CD14-positive monocyte (primary cell): ENCODE results near the gene TNN. TPM values are rescaled to one million over a fixed set of nuclear protein-coding genes. Genes with fewer than 3 reads are reported as not detected.
A peak's percentile ranks its signal among the peaks of the same experiment; 100 is the strongest.

Source experiments
- DNase-seq, 3 donors: peaks; one replicate each; pipeline ENCODE4 v3.0.0-alpha.2; 2011 to 2022
- H2AFZ ChIP-seq: 2 replicates; pipeline ENCODE4 v1.6.0; 2012; ENCODE audit warnings: mild to moderate bottlenecking, low read depth, low read length, inconsistent platforms; ENCODE audit not compliant: insufficient read depth, poor library complexity, severe bottlenecking
- H3K27ac ChIP-seq, 2 donors: 1 replicate in 1 of 2; 2 replicates in 1 of 2; pipeline ENCODE4 v1.5.1; 2012 to 2013; ENCODE audit warnings: low read length in 2 of 2, control low read depth in 1 of 2, inconsistent platforms in 1 of 2, low read depth in 1 of 2, mild to moderate bottlenecking in 1 of 2
- H3K27me3 ChIP-seq, 2 donors: one replicate each; pipeline versions ENCODE4 v1.6.0 to v1.6.1; 2011 to 2013; ENCODE audit warnings: low read length in 2 of 2; ENCODE audit not compliant: control insufficient read depth in 2 of 2, insufficient read depth in 2 of 2
- H3K36me3 ChIP-seq, 2 donors: replicated peaks in 1 of 2; 1 replicate in 1 of 2; 2 replicates in 1 of 2; pipeline versions ENCODE4 v1.5.1 to v1.6.1; 2012 to 2013; ENCODE audit warnings: low read length in 2 of 2, control low read depth in 1 of 2, inconsistent platforms in 1 of 2, mild to moderate bottlenecking in 1 of 2; ENCODE audit not compliant: insufficient read depth in 2 of 2, control insufficient read depth in 1 of 2
- H3K4me1 ChIP-seq, 2 donors: 1 replicate in 1 of 2; 2 replicates in 1 of 2; pipeline versions ENCODE4 v1.5.1 to v1.6.1; 2012 to 2013; ENCODE audit warnings: low read length in 2 of 2, control low read depth in 1 of 2, inconsistent platforms in 1 of 2, mild to moderate bottlenecking in 1 of 2, moderate library complexity in 1 of 2; ENCODE audit not compliant: insufficient read depth in 2 of 2, control insufficient read depth in 1 of 2
- H3K4me2 ChIP-seq: replicated peaks from 2 replicates; pipeline ENCODE3; 2012; ENCODE audit warnings: low read length, moderate library complexity, mild to moderate bottlenecking; ENCODE audit not compliant: poor library complexity, severe bottlenecking; ENCODE audit errors: extremely low read depth
- H3K4me3 ChIP-seq, 3 experiments: fragments of 200-600 bp in 1 of 3; sonication (generic) in 1 of 3; replicated peaks in 1 of 3; 1 replicate in 2 of 3; 2 replicates in 1 of 3; pipeline ENCODE4 v1.5.1; 2011 to 2013; ENCODE audit warnings: low read length in 3 of 3, mild to moderate bottlenecking in 3 of 3, control low read depth in 2 of 3, low read depth in 2 of 3, inconsistent platforms in 1 of 3, moderate library complexity in 1 of 3
- H3K79me2 ChIP-seq: 2 replicates; pipeline ENCODE4 v1.6.0; 2012; ENCODE audit warnings: mild to moderate bottlenecking, control low read depth, inconsistent platforms, low read length, moderate library complexity; ENCODE audit not compliant: insufficient read depth
- H3K9ac ChIP-seq: 2 replicates; pipeline ENCODE4 v1.6.0; 2017; ENCODE audit warnings: low read length, mild to moderate bottlenecking; ENCODE audit not compliant: insufficient read depth, poor library complexity, severe bottlenecking
- H3K9me3 ChIP-seq, 2 donors: replicated peaks in 1 of 2; 1 replicate in 1 of 2; 2 replicates in 1 of 2; pipeline versions ENCODE4 v1.5.1 to v1.6.1; 2012 to 2013; ENCODE audit warnings: low read length in 2 of 2, control low read depth in 1 of 2; ENCODE audit not compliant: control insufficient read depth in 1 of 2, insufficient read depth in 1 of 2
- H4K20me1 ChIP-seq: 2 replicates; pipeline ENCODE4 v1.6.0; 2012; ENCODE audit warnings: mild to moderate bottlenecking, low read length, control low read depth, moderate library complexity; ENCODE audit not compliant: insufficient read depth
- H3K27ac Mint-ChIP-seq, 7 donors: one replicate each; pipeline ENCODE4 v1.8.0; 2020; ENCODE audit warnings: mild to moderate bottlenecking in 7 of 7, mixed read lengths in 7 of 7, moderate library complexity in 6 of 7, inconsistent platforms in 2 of 7
- H3K27me3 Mint-ChIP-seq, 3 donors: one replicate each; pipeline ENCODE4 v1.8.0; 2021 to 2022; ENCODE audit warnings: low read depth in 3 of 3, mild to moderate bottlenecking in 3 of 3, mixed read lengths in 3 of 3, moderate library complexity in 3 of 3, inconsistent platforms in 1 of 3
- H3K36me3 Mint-ChIP-seq, 2 donors: one replicate each; pipeline ENCODE4 v1.8.0; 2020; ENCODE audit warnings: mixed read lengths in 2 of 2, inconsistent platforms in 1 of 2, mild to moderate bottlenecking in 1 of 2
- H3K4me1 Mint-ChIP-seq: one replicate; pipeline ENCODE4 v1.8.0; 2020; ENCODE audit warnings: mild to moderate bottlenecking, mixed read lengths
- H3K4me3 Mint-ChIP-seq, 2 donors: one replicate each; pipeline ENCODE4 v1.8.0; 2020; ENCODE audit warnings: mild to moderate bottlenecking in 2 of 2, mixed read lengths in 2 of 2, moderate library complexity in 1 of 2
- H3K9me3 Mint-ChIP-seq, 7 donors: one replicate each; pipeline ENCODE4 v1.8.0; 2020 to 2022; ENCODE audit warnings: mixed read lengths in 7 of 7, mild to moderate bottlenecking in 6 of 7, moderate library complexity in 6 of 7, inconsistent platforms in 2 of 7
- CTCF ChIP-seq: fragments of 200-600 bp; IDR thresholded peaks from one replicate; pipeline ENCODE4 v1.8.0; 2022; ENCODE audit warnings: antibody characterized with exemption, mild to moderate bottlenecking
- WGBS: methylation state at CpG from one replicate; pipeline ENCODE4 v1.1.5; 2013; ENCODE audit warnings: missing lambda C conversion rate; ENCODE audit not compliant: insufficient coverage; 5-methylcytosine and 5-hydroxymethylcytosine counted together
- intact Hi-C, 2 donors: fragments of 100-400 bp; cut with micrococcal nuclease; formaldehyde crosslinking; loops; one replicate each; pipeline versions ENCODE4 v1.15.0 to v1.15.1; 2023
- polyA plus RNA-seq, 3 donors: library from polyadenylated mRNA; depleted of rRNA in 1 of 3; unstranded in 2 of 3; stranded (reverse) in 1 of 3; fragments of 300-500 nt in 2 of 3; fragments of >200 nt in 1 of 3; fragmentation: Illumina TruSeq in 2 of 3; gene quantifications; 1 replicate in 2 of 3; 2 replicates in 1 of 3; pipeline ENCODE4 v1.2.3, GENCODE V29; 2012 to 2021

Gene TNN
- polyA plus RNA-seq, 3 donors: not detected

GRCh38 chr1:175186433-175187160 lies 119.0 kb downstream of the TNN start:
- DNase-seq: no peak
- Mint-ChIP-seq H3K36me3 (peaks cover 41 to 48% of the 10 kb centered on the region in 2 donors), H3K4me3 (peak overlapping the region in 1 of 2 donors; percentile 61), H3K4me1 (peaks cover 82% of the 10 kb centered on the region), H3K27ac (peak overlapping the region; percentile 67 to 93 (median 84)), H3K9me3 (no peaks in the 10 kb centered on the region), H3K27me3 (no peaks in the 10 kb centered on the region)
- peaks cover 99% of the 10 kb centered on the region for H3K79me2 ChIP-seq
- peak overlapping the region in 1 of 3 experiments; percentile 27 for H3K4me3 ChIP-seq
- WGBS: 60% methylated on average over 1 of the region's 2 CpGs
- peak overlapping the region; percentile 26 to 93 for H3K27ac ChIP-seq
- H3K4me1 ChIP-seq: peaks cover 71 to 72% of the 10 kb centered on the region in 2 donors
- H3K36me3 ChIP-seq: peaks cover 3 to 17% of the 10 kb centered on the region in 2 donors
- no peaks in the 10 kb centered on the region for H3K27me3 ChIP-seq
- no peaks in the 10 kb centered on the region for H3K9me3 ChIP-seq
- H3K9ac ChIP-seq: no peak overlapping the region
- H3K4me2 ChIP-seq: peak overlapping the region; percentile 33
- no peak for TF ChIP-seq CTCF
- no peak overlapping the region for H2AFZ ChIP-seq
- peaks cover 20% of the 10 kb centered on the region for H4K20me1 ChIP-seq
- intact Hi-C loops: no loop called here

- H3K4me3 ChIP-seq: peak overlapping the region in 1 of 3 experiments; percentile 99
- no peaks in the 10 kb centered on the region for H4K20me1 ChIP-seq
- H3K9me3 Mint-ChIP-seq: no peaks in the 10 kb centered on the region
- H3K4me2 ChIP-seq: peak overlapping the region; percentile 63
- intact Hi-C loops: no loop called here
- WGBS: no CpG with 5 or more reads among the region's 2 CpGs
- no peak overlapping the region for H3K9ac ChIP-seq
- no peak for TF ChIP-seq CTCF
- peaks cover 20 to 25% of the 10 kb centered on the region in 2 donors for H3K36me3 Mint-ChIP-seq
- peaks cover 0 to 2% (median 0%) of the 10 kb centered on the region in 3 donors for H3K27me3 Mint-ChIP-seq
- peak overlapping the region in 1 of 2 donors; percentile 46 for H3K4me3 Mint-ChIP-seq
- no peaks in the 10 kb centered on the region for H3K9me3 ChIP-seq
- H3K4me1 ChIP-seq: peaks cover 75 to 79% of the 10 kb centered on the region in 2 donors
- peak overlapping the region; percentile 82 to 93 (median 89) for H3K27ac Mint-ChIP-seq
- peak overlapping the region; percentile 39 for H2AFZ ChIP-seq
- peaks cover 80% of the 10 kb centered on the region for H3K79me2 ChIP-seq
- H3K27me3 ChIP-seq: no peaks in the 10 kb centered on the region
- peak overlapping the region; percentile 2 to 93 for H3K27ac ChIP-seq
- H3K4me1 Mint-ChIP-seq: peaks cover 79% of the 10 kb centered on the region
- peaks cover 0 to 4% of the 10 kb centered on the region in 2 donors for H3K36me3 ChIP-seq
- DNase-seq: peak; percentile 72 to 88 (median 88)
Measured at GRCh38 chr1:175188936-175189335, 121.3 kb downstream of the TNN start.
